NCI-H128 (cell line): Measurements from ENCODE around the gene MCAM.

Source experiments
- DNase-seq: peaks from one replicate; lab custom pipeline; 2025; ENCODE audit not compliant: unreplicated experiment; lab: John Stamatoyannopoulos, UW

The MCAM gene

GRCh38 chr11:119316729-119317591 lies at the start of gene MCAM:
Gene MCAM, minus strand, starts transcription at chr11:119317130. Its CDS starts 29 bp downstream, at chr11:119317101.
- no peak for DNase-seq

- no peak for DNase-seq
Measured at GRCh38 chr11:119365071-119365591, 48.2 kb upstream of the MCAM start.

- DNase-seq, result no peak
Measured at GRCh38 chr11:119363851-119364590, 47.1 kb upstream of the MCAM start.

GRCh38 chr11:119363081-119363850 lies 46.3 kb upstream of the MCAM start:
- no peak for DNase-seq

GRCh38 chr11:119362741-119363080 lies 45.8 kb upstream of the MCAM start:
- DNase-seq, result no peak

GRCh38 chr11:119361941-119362725 lies 45.2 kb upstream of the MCAM start:
- no peak for DNase-seq

GRCh38 chr11:119361056-119361787 lies 44.3 kb upstream of the MCAM start:
- no peak for DNase-seq

GRCh38 chr11:119359365-119360214 lies 42.7 kb upstream of the MCAM start:
- no peak for DNase-seq

- DNase-seq, result no peak
Measured at GRCh38 chr11:119357074-119357473, 40.1 kb upstream of the MCAM start.

- no peak for DNase-seq
Measured at GRCh38 chr11:119356349-119357031, 39.6 kb upstream of the MCAM start.

- DNase-seq, result no peak
Measured at GRCh38 chr11:119355091-119355843, 38.3 kb upstream of the MCAM start.

GRCh38 chr11:119352857-119353260 lies 35.9 kb upstream of the MCAM start:
- DNase-seq, result peak; percentile 38

GRCh38 chr11:119351232-119351631 lies 34.3 kb upstream of the MCAM start:
- no peak for DNase-seq

- DNase-seq, result no peak
Measured at GRCh38 chr11:119350302-119350701, 33.4 kb upstream of the MCAM start.

- DNase-seq, result no peak
Measured at GRCh38 chr11:119347940-119348605, 31.1 kb upstream of the MCAM start.

- no peak for DNase-seq
Measured at GRCh38 chr11:119347242-119347641, 30.3 kb upstream of the MCAM start.

GRCh38 chr11:119346605-119347004 lies 29.7 kb upstream of the MCAM start, which contains the start of gene MFRP:
Gene MFRP, minus strand, starts transcription at chr11:119346705. Its CDS starts 192 bp downstream, at chr11:119346513.
- DNase-seq, result no peak
